ENCODE results near the gene PDE10A. TPM values are rescaled to one million over a fixed set of nuclear protein-coding genes. Genes with fewer than 3 reads are reported as not detected.
"Not testable (repeated sequence)": the region's sequence is repeated elsewhere in the genome, so short reads cannot be mapped to it uniquely, and the experiment has no call there.

PDE10A gene
- total and polyA plus RNA-seq, 9 of the 15 experiments (the other 6 are each of a cell fraction or from before 2014, with no cell fraction given): 0.04 TPM; not detected in 8

DNA sequence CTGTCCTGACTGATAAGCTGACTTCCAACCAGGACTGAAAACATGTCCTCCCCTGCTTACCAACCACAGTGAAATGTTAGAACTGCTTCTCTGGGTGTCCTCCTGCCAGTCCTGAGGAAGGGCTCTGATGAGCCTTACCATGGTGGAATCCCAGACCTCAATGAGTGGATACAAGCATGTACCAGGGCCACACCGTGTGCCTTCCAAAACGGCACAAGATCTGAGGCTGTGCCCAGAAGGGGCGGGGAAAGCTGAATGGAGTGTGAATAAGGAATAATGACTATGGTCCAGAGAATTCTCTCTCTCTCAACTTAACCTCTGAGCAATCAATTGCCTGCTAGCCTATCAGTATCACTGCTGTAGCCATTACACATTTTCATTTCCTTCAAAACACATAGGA is 51.7 kb downstream of the PDE10A start (continued):
- TF ChIP-seq KAT2B (IDR thresholded peaks at IDR 0.05; ENCODE audit: low read depth, low read length): no peak

GRCh38 chr6:165608577-165608976 is 54.5 kb downstream of the PDE10A start:
- H4K20me1 ChIP-seq (replicated peaks; ENCODE audit: control insufficient read depth, insufficient read depth, low read length); H3K4me3 ChIP-seq; H3K4me2 ChIP-seq (ENCODE audit: insufficient read depth, low read length); H3K36me3 ChIP-seq (ENCODE audit: control insufficient read depth, insufficient read depth, low read length); intact Hi-C loops (cut with micrococcal nuclease); POLR2A ChIA-PET; H3K27ac ChIP-seq (ENCODE audit: extremely low read depth, low read depth, low read length); H3K4me1 ChIP-seq (replicated peaks in 1 of 2; ENCODE audit: control insufficient read depth in 2 of 2, insufficient read depth in 2 of 2, low read length in 2 of 2); FAIRE-seq; H3K9me1 ChIP-seq (ENCODE audit: control insufficient read depth, insufficient read depth, low read length); BruUV-seq (replicated peaks); H2AFZ ChIP-seq (ENCODE audit: low read depth, low read length); in situ Hi-C loops (cut with MboI); H3K9me3 ChIP-seq (replicated peaks; ENCODE audit: control insufficient read depth, insufficient read depth, low read depth, low read length); H3K27me3 ChIP-seq (ENCODE audit: control insufficient read depth in 2 of 2, insufficient read depth in 2 of 2, low read length in 2 of 2); ATAC-seq; H3K79me2 ChIP-seq (ENCODE audit: control insufficient read depth, insufficient read depth, low read length); DNase-seq (ENCODE audit: extremely low read depth in 1 of 4, low spot score in 3 of 4); CTCF ChIA-PET (ENCODE audit: low intra/inter-chr PET ratio); H3K9ac ChIP-seq (ENCODE audit: insufficient read depth in 1 of 2, low read depth in 2 of 2, low read length in 2 of 2): not testable (repeated sequence)
- 0% methylated on average over 1 of the region's 1 CpG for WGBS (ENCODE audit: insufficient coverage, low coverage, missing lambda C conversion rate)

DNA sequence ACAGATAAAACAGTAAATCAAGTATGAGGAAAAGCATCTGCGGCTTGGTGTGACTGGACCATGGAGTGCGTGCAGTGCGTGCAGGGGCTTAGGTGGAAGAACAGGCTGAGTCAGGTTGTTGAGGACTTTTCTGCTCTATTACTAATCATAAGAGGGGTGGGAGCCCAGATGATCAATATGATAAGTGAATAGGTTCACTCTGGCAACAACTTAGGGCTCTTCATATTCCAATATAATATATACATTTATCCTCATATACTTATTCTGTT is 56.4 kb downstream of the PDE10A start:
- H3K9me3 ChIP-seq (replicated peaks; ENCODE audit: control insufficient read depth, insufficient read depth, low read depth, low read length): no peaks in the 10 kb centered on the region
- H3K4me1 ChIP-seq (replicated peaks in 1 of 2; ENCODE audit: control insufficient read depth in 2 of 2, insufficient read depth in 2 of 2, low read length in 2 of 2): no peaks in the 10 kb centered on the region
- FAIRE-seq (no peak), ATAC-seq (no peak), DNase-seq (ENCODE audit: extremely low read depth in 1 of 4, low spot score in 3 of 4) (no peak)
- H2AFZ ChIP-seq (ENCODE audit: low read depth, low read length): no peak overlapping the region
- H3K27me3 ChIP-seq (ENCODE audit: control insufficient read depth in 2 of 2, insufficient read depth in 2 of 2, low read length in 2 of 2): no peaks in the 10 kb centered on the region
- in situ Hi-C loops (cut with MboI) (no loop called here), intact Hi-C loops (cut with micrococcal nuclease) (no loop called here)
- no peak overlapping the region for H3K9ac ChIP-seq (ENCODE audit: insufficient read depth in 1 of 2, low read depth in 2 of 2, low read length in 2 of 2)
- POLR2A ChIA-PET: no interaction called here
- no peaks in the 10 kb centered on the region for H3K9me1 ChIP-seq (ENCODE audit: control insufficient read depth, insufficient read depth, low read length)
- CTCF ChIA-PET (ENCODE audit: low intra/inter-chr PET ratio): no interaction called here
- H3K27ac ChIP-seq (ENCODE audit: extremely low read depth, low read depth, low read length): no peak overlapping the region
- BruUV-seq (replicated peaks): no TSS peak
- H4K20me1 ChIP-seq (replicated peaks; ENCODE audit: control insufficient read depth, insufficient read depth, low read length): no peaks in the 10 kb centered on the region
- H3K4me2 ChIP-seq (ENCODE audit: insufficient read depth, low read length): no peak overlapping the region
- H3K36me3 ChIP-seq (ENCODE audit: control insufficient read depth, insufficient read depth, low read length): no peaks in the 10 kb centered on the region
- no peaks in the 10 kb centered on the region for H3K79me2 ChIP-seq (ENCODE audit: control insufficient read depth, insufficient read depth, low read length)
- WGBS (ENCODE audit: insufficient coverage, low coverage, missing lambda C conversion rate): 0% methylated on average over 3 of the region's 3 CpGs
- no peak overlapping the region for H3K4me3 ChIP-seq
- no peak for TF ChIP-seq EWSR1 (IDR thresholded peaks at IDR 0.05; ENCODE audit: borderline replicate concordance, low read depth, partially characterized antibody)
- TF ChIP-seq, protein P1, sequence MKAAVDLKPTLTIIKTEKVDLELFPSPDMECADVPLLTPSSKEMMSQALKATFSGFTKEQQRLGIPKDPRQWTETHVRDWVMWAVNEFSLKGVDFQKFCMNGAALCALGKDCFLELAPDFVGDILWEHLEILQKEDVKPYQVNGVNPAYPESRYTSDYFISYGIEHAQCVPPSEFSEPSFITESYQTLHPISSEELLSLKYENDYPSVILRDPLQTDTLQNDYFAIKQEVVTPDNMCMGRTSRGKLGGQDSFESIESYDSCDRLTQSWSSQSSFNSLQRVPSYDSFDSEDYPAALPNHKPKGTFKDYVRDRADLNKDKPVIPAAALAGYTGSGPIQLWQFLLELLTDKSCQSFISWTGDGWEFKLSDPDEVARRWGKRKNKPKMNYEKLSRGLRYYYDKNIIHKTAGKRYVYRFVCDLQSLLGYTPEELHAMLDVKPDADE (conservative IDR thresholded peaks at IDR 0.05; ENCODE audit: control insufficient read depth, low read depth, low read length): no peak
- TF ChIP-seq THRAP3 (IDR thresholded peaks at IDR 0.05; ENCODE audit: borderline replicate concordance): no peak
- TF ChIP-seq, protein P2, sequence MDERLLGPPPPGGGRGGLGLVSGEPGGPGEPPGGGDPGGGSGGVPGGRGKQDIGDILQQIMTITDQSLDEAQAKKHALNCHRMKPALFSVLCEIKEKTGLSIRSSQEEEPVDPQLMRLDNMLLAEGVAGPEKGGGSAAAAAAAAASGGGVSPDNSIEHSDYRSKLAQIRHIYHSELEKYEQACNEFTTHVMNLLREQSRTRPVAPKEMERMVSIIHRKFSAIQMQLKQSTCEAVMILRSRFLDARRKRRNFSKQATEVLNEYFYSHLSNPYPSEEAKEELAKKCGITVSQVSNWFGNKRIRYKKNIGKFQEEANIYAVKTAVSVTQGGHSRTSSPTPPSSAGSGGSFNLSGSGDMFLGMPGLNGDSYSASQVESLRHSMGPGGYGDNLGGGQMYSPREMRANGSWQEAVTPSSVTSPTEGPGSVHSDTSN (CRISPR knock-in tag; IDR thresholded peaks at IDR 0.05; ENCODE audit: low read depth): no peak
- TF ChIP-seq, protein P2 (tag; conservative IDR thresholded peaks at IDR 0.05; ENCODE audit: low read depth): no peak
- no peak for TF ChIP-seq ZNF695 (CRISPR knock-in tag; IDR thresholded peaks at IDR 0.05)
- TF ChIP-seq, protein P3, sequence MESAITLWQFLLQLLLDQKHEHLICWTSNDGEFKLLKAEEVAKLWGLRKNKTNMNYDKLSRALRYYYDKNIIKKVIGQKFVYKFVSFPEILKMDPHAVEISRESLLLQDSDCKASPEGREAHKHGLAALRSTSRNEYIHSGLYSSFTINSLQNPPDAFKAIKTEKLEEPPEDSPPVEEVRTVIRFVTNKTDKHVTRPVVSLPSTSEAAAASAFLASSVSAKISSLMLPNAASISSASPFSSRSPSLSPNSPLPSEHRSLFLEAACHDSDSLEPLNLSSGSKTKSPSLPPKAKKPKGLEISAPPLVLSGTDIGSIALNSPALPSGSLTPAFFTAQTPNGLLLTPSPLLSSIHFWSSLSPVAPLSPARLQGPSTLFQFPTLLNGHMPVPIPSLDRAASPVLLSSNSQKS (CRISPR knock-in tag; IDR thresholded peaks at IDR 0.05): no peak
- no peak for TF ChIP-seq TARDBP (IDR thresholded peaks at IDR 0.05)
- TF ChIP-seq MXI1 (IDR thresholded peaks at IDR 0.05; ENCODE audit: low read depth, low read length): no peak
- TF ChIP-seq PHF8 (IDR thresholded peaks at IDR 0.05; ENCODE audit: borderline replicate concordance, low read length): no peak
